ENCODE measurements around the gene TSPAN6.

The TSPAN6 gene

DNA sequence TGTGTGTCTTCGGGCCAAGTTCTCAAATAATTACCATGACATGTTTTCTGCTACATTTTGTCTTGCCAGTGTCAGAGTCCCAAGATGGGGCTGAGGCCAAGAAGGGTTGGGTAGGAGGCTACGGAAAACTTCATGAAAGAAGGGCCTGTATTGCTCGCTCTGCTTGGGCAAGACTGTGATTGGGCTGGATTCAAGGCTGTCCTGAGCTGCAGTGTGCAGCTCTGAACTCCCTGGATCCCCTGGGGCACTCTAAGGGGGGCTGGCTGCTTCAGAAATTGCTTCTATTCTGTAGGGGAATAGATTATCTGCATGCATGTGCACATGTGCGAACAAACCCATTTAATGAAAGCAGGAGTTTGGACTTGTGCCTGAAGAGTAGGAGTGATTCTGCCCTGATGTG is 13.6 kb downstream of the TSPAN6 start:
- in situ Hi-C loops (cut with HindIII; ENCODE audit: low sequenced_read_pairs): no loop called here
- no peak overlapping the region for H3K4me3 ChIP-seq (ENCODE audit: low read depth, low read length)
- no peak for DNase-seq (ENCODE audit: low read depth)
- TF ChIP-seq, protein P1, sequence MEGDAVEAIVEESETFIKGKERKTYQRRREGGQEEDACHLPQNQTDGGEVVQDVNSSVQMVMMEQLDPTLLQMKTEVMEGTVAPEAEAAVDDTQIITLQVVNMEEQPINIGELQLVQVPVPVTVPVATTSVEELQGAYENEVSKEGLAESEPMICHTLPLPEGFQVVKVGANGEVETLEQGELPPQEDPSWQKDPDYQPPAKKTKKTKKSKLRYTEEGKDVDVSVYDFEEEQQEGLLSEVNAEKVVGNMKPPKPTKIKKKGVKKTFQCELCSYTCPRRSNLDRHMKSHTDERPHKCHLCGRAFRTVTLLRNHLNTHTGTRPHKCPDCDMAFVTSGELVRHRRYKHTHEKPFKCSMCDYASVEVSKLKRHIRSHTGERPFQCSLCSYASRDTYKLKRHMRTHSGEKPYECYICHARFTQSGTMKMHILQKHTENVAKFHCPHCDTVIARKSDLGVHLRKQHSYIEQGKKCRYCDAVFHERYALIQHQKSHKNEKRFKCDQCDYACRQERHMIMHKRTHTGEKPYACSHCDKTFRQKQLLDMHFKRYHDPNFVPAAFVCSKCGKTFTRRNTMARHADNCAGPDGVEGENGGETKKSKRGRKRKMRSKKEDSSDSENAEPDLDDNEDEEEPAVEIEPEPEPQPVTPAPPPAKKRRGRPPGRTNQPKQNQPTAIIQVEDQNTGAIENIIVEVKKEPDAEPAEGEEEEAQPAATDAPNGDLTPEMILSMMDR (IDR thresholded peaks at IDR 0.05; ENCODE audit: low read depth, low read length, missing control alignments): no peak

GRCh38 chrX:100615005-100615404 is 21.6 kb downstream of the TSPAN6 start:
- H3K4me3 ChIP-seq (ENCODE audit: low read depth, low read length): no peak overlapping the region
- in situ Hi-C loops (cut with HindIII; ENCODE audit: low sequenced_read_pairs): no loop called here
- peak; percentile 24 for DNase-seq (ENCODE audit: low read depth)
- TF ChIP-seq, protein P1 (IDR thresholded peaks at IDR 0.05; ENCODE audit: low read depth, low read length, missing control alignments): peak; percentile 63

- TF ChIP-seq, protein P1 (IDR thresholded peaks at IDR 0.05; ENCODE audit: low read depth, low read length, missing control alignments): no peak
- in situ Hi-C loops (cut with HindIII; ENCODE audit: low sequenced_read_pairs): no loop called here
- no peak for DNase-seq (ENCODE audit: low read depth)
- H3K4me3 ChIP-seq (ENCODE audit: low read depth, low read length): no peak overlapping the region
These were observed 24.7 kb downstream of the TSPAN6 start for GRCh38 chrX:100611951-100612350.

DNA sequence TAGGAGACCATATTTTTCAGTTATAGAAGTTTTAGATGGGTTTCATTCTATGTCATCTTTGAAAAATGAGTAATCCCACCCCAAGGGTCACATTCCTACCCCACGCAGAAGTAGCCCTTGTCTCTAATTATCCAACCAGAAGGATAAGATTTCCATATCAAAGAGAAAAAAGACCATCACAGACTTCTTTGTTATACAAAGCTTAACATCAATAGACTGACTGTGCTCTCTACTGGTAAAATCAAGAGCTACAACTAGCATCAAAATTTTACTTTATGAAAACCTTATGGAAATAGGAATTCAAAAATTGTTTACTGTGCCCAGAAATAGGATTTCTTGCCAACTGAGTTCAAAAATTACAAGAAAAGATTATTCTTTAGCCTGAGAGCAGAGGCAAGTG is 27.0 kb downstream of the TSPAN6 start:
- in situ Hi-C loops (cut with HindIII; ENCODE audit: low sequenced_read_pairs): no loop called here
- TF ChIP-seq, protein P1 (IDR thresholded peaks at IDR 0.05; ENCODE audit: low read depth, low read length, missing control alignments): peak; percentile 3
- no peak for DNase-seq (ENCODE audit: low read depth)
- no peak overlapping the region for H3K4me3 ChIP-seq (ENCODE audit: low read depth, low read length)

- in situ Hi-C loops (cut with HindIII; ENCODE audit: low sequenced_read_pairs): no loop called here
- TF ChIP-seq, protein P1 (IDR thresholded peaks at IDR 0.05; ENCODE audit: low read depth, low read length, missing control alignments): no peak
- no peak for DNase-seq (ENCODE audit: low read depth)
- no peak overlapping the region for H3K4me3 ChIP-seq (ENCODE audit: low read depth, low read length)
These were observed 29.9 kb downstream of the TSPAN6 start for GRCh38 chrX:100606753-100607152.

DNA sequence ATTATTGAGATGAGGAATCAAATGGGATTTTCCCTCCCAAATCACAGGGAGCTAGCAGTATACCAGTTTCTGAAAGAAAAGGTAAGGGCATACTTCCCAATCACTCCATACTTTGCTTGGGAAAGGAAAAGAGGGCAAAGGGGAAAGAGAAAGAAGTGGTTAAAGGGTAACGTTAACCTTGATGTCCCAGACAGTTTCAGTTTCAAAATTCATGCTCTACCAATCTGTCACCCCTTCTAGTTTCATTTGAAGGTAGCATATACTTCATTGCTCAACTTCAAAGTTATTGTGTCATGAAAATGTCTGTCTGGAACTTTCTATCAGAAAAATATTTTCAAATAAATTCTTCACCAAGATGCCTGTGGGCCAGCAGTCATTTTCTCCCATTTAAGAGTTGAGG is 35.8 kb downstream of the TSPAN6 start:
- no peak for DNase-seq (ENCODE audit: low read depth)
- TF ChIP-seq, protein P1 (IDR thresholded peaks at IDR 0.05; ENCODE audit: low read depth, low read length, missing control alignments): no peak

GRCh38 chrX:100600340-100600739 is 36.3 kb downstream of the TSPAN6 start:
- H3K4me3 ChIP-seq (ENCODE audit: low read depth, low read length): no peak overlapping the region
- in situ Hi-C loops (cut with HindIII; ENCODE audit: low sequenced_read_pairs): no loop called here
- TF ChIP-seq, protein P1 (IDR thresholded peaks at IDR 0.05; ENCODE audit: low read depth, low read length, missing control alignments): no peak
- DNase-seq (ENCODE audit: low read depth): no peak

More for the DNA sequence above, 35.8 kb downstream of the TSPAN6 start:
- no peak overlapping the region for H3K4me3 ChIP-seq (ENCODE audit: low read depth, low read length)
- in situ Hi-C loops (cut with HindIII; ENCODE audit: low sequenced_read_pairs): no loop called here
